Endothelial cell of umbilical vein (primary cell): ENCODE measurements around the gene ADCYAP1R1. TPM values are rescaled to one million over a fixed set of nuclear protein-coding genes. Genes with fewer than 3 reads are reported as not detected.

Source experiments
- BruUV-seq: library from RNA; stranded (reverse); fragments of 400-500 nt; replicated peaks from 2 replicates; lab custom pipeline; 2021; lab: Mats Ljungman, UMichigan
- CTCF ChIA-PET: fragments of 300-600, 350-600 bp; sonication (Branson Sonifier 250); formaldehyde crosslinking; loops from one replicate; lab custom pipeline; 2021; ENCODE audit warnings: antibody characterized with exemption, inconsistent platforms; lab: Charles Lee
- POLR2A ChIA-PET: fragments of 300-600, 350-600 bp; sonication (Branson Sonifier 250); formaldehyde crosslinking; loops from one replicate; lab custom pipeline; 2021; ENCODE audit warnings: antibody characterized with exemption, inconsistent platforms; lab: Charles Lee
- DNase-seq: peaks from one replicate; pipeline ENCODE4 v3.0.0-alpha.2; 2011; ENCODE audit warnings: low read depth, low spot score
- FAIRE-seq: peaks from 2 replicates; lab custom pipeline; 2011; peaks lifted over from hg19 to GRCh38; lab: Jason Lieb, UNC
- H2AFZ ChIP-seq: 2 replicates; pipeline ENCODE4 v1.6.0; 2012; ENCODE audit warnings: low read depth, low read length, control low read depth, inconsistent platforms
- H3K27ac ChIP-seq: 2 replicates; pipeline ENCODE4 v1.5.1; 2011; ENCODE audit warnings: low read depth, mild to moderate bottlenecking, control low read depth, low read length, moderate library complexity; ENCODE audit not compliant: insufficient read depth
- H3K27me3 ChIP-seq, 2 experiments: 2 replicates each; pipeline versions ENCODE4 v1.6.0 to v1.6.1; 2011; ENCODE audit warnings: low read length in 2 of 2, mixed read lengths in 1 of 2; ENCODE audit not compliant: control insufficient read depth in 2 of 2, insufficient read depth in 2 of 2
- H3K36me3 ChIP-seq, 2 experiments: 2 replicates in 1 of 2; 3 replicates in 1 of 2; pipeline ENCODE4 v1.5.1; 2011; ENCODE audit warnings: low read length in 2 of 2, mild to moderate bottlenecking in 1 of 2, moderate library complexity in 1 of 2; ENCODE audit not compliant: control insufficient read depth in 2 of 2, insufficient read depth in 2 of 2; ENCODE audit errors: extremely low read depth in 1 of 2
- H3K4me1 ChIP-seq: 3 replicates; pipeline ENCODE4 v1.5.1; 2011; ENCODE audit warnings: mild to moderate bottlenecking, low read length; ENCODE audit not compliant: control insufficient read depth, insufficient read depth; ENCODE audit errors: extremely low read depth
- H3K4me2 ChIP-seq: 2 replicates; pipeline ENCODE4 v1.6.1; 2011; ENCODE audit warnings: low read length, control low read depth, mixed read lengths; ENCODE audit not compliant: insufficient read depth
- H3K4me3 ChIP-seq, 3 experiments: fragments of 200-600 bp in 1 of 3; sonication (generic), shearing (Covaris generic) in 1 of 3; replicated peaks in 1 of 3; 2 replicates each; pipeline ENCODE4 v1.5.1; 2011 to 2016; ENCODE audit warnings: control low read depth in 3 of 3, low read length in 3 of 3, mild to moderate bottlenecking in 2 of 3, inconsistent platforms in 1 of 3, low read depth in 1 of 3, moderate library complexity in 1 of 3; ENCODE audit not compliant: insufficient read depth in 1 of 3
- H3K79me2 ChIP-seq: 2 replicates; pipeline ENCODE4 v1.6.0; 2012; ENCODE audit warnings: low read length, inconsistent platforms; ENCODE audit not compliant: control insufficient read depth, insufficient read depth
- H3K9ac ChIP-seq: replicated peaks from 2 replicates; pipeline ENCODE3; 2011; ENCODE audit warnings: low read length, control low read depth; ENCODE audit not compliant: insufficient read depth; ENCODE audit errors: extremely low read depth
- H3K9me1 ChIP-seq: replicated peaks from 3 replicates; pipeline ENCODE4 v1.6.0; 2011; ENCODE audit warnings: mild to moderate bottlenecking, low read length; ENCODE audit not compliant: control insufficient read depth, insufficient read depth; ENCODE audit errors: extremely low read depth
- H3K9me3 ChIP-seq: replicated peaks from 2 replicates; pipeline ENCODE4 v1.5.1; 2012; ENCODE audit warnings: low read length, inconsistent platforms; ENCODE audit not compliant: control insufficient read depth, insufficient read depth
- H4K20me1 ChIP-seq: replicated peaks from 2 replicates; pipeline ENCODE3; 2011; ENCODE audit warnings: mild to moderate bottlenecking, low read length; ENCODE audit not compliant: control insufficient read depth, insufficient read depth; ENCODE audit errors: extremely low read depth
- CTCF ChIP-seq, 2 donors: IDR thresholded peaks; 1 replicate in 1 of 2; 2 replicates in 1 of 2; pipeline ENCODE4 v1.5.1; 2011; ENCODE audit warnings: low read length in 2 of 2, mild to moderate bottlenecking in 2 of 2, moderate library complexity in 2 of 2, control low read depth in 1 of 2, inconsistent platforms in 1 of 2, low read depth in 1 of 2; ENCODE audit not compliant: insufficient read depth in 1 of 2; ENCODE audit errors: extremely low read depth in 1 of 2
- EZH2 ChIP-seq: IDR thresholded peaks from 2 replicates; pipeline ENCODE4 v1.6.1; 2012; ENCODE audit warnings: borderline replicate concordance, low read depth, mild to moderate bottlenecking, moderate library complexity, low read length, inconsistent platforms; ENCODE audit not compliant: severe bottlenecking
- FOS ChIP-seq: IDR thresholded peaks from 2 replicates; pipeline ENCODE4 v1.6.1; 2011; ENCODE audit warnings: mild to moderate bottlenecking, low read length, moderate library complexity, borderline replicate concordance; ENCODE audit not compliant: insufficient read depth
- GATA2 ChIP-seq: IDR thresholded peaks from 2 replicates; pipeline ENCODE4 v1.7.0; 2011; ENCODE audit warnings: low read depth, mild to moderate bottlenecking, moderate library complexity, mixed read lengths, low read length; ENCODE audit not compliant: insufficient read length, insufficient read depth
- JUN ChIP-seq: IDR thresholded peaks from 2 replicates; pipeline ENCODE4 v1.6.1; 2011; ENCODE audit warnings: borderline replicate concordance, low read depth; ENCODE audit not compliant: insufficient read length, insufficient read depth
- MAX ChIP-seq: IDR thresholded peaks from 2 replicates; pipeline ENCODE4 v1.6.1; 2011; ENCODE audit not compliant: insufficient read depth, insufficient read length
- MYC ChIP-seq: IDR thresholded peaks from one replicate; pipeline ENCODE4 v1.6.1; 2011; ENCODE audit warnings: mild to moderate bottlenecking, low read depth, low read length
- POLR2A ChIP-seq: IDR thresholded peaks from 2 replicates; pipeline ENCODE4 v1.6.1; 2012; ENCODE audit warnings: low read depth, mild to moderate bottlenecking, control low read depth, low read length
- POLR2AphosphoS5 ChIP-seq: IDR thresholded peaks from 2 replicates; pipeline ENCODE4 v1.6.1; 2012; ENCODE audit warnings: low read depth, mild to moderate bottlenecking, control low read depth, low read length, moderate library complexity; ENCODE audit not compliant: insufficient read depth
- dilution Hi-C: fragments of 300-500 bp; cut with MboI; formaldehyde crosslinking; loops from one replicate; pipeline ENCODE4 v1.15.0; 2019; ENCODE audit warnings: low sequenced_read_pairs; ENCODE audit not compliant: extremely low pct_ligation_motif_present
- intact Hi-C: fragments of 100-400 bp; cut with micrococcal nuclease; formaldehyde crosslinking; loops from one replicate; pipeline ENCODE4 v1.10.0; 2022
- polyA plus RNA-seq, 4 experiments: library from polyadenylated mRNA; depleted of rRNA in 3 of 4; stranded (reverse) in 3 of 4; unstranded in 1 of 4; fragments of >200 nt; gene quantifications; 2 replicates each; pipeline versions ENCODE4 v1.2.1 to v1.2.3, GENCODE V29; 2011 to 2012; ENCODE audit warnings: missing spikeins in 1 of 4
- total RNA-seq: library from RNA; stranded (reverse); gene quantifications from 2 replicates; pipeline ENCODE4 v1.2.3, GENCODE V29; 2021

ADCYAP1R1 gene
- total and polyA plus RNA-seq, 2 donors (not counting 3 experiments of a cell fraction or from before 2014, with no cell fraction given), result 0.04 TPM; not detected in 1

- H3K9ac ChIP-seq, result no peak overlapping the region
- no peak overlapping the region for H2AFZ ChIP-seq
- H3K4me3 ChIP-seq, result no peak overlapping the region
- ChIA-PET POLR2A (no interaction called here), CTCF (interaction anchor here (1.2 to 1.8 kb wide), 3 partner anchors 82 to 114 kb away, joined by 4 to 8 read pairs (median 5); no protein-coding TSS in a partner anchor)
- H3K27me3 ChIP-seq, result no peaks in the 10 kb centered on the region
- H3K79me2 ChIP-seq, result no peaks in the 10 kb centered on the region
- no peaks in the 10 kb centered on the region for H3K36me3 ChIP-seq
- no peaks in the 10 kb centered on the region for H3K9me1 ChIP-seq
- TF ChIP-seq POLR2AphosphoS5 (no peak), FOS (no peak)
- H3K4me2 ChIP-seq, result no peak overlapping the region
- no peaks in the 10 kb centered on the region for H4K20me1 ChIP-seq
- intact Hi-C loops, result no loop called here
- no peaks in the 10 kb centered on the region for H3K4me1 ChIP-seq
- FAIRE-seq (no peak), DNase-seq (no peak)
- no TSS peak for BruUV-seq
- H3K27ac ChIP-seq, result no peak overlapping the region
- H3K9me3 ChIP-seq, result no peaks in the 10 kb centered on the region
- dilution Hi-C loops, result no loop called here
Measured at GRCh38 chr7:31020161-31020560, 31.9 kb upstream of the ADCYAP1R1 start.

- DNase-seq (no peak), FAIRE-seq (no peak)
- no peaks in the 10 kb centered on the region for H3K36me3 ChIP-seq
- no peak overlapping the region for H3K27ac ChIP-seq
- intact Hi-C loops (no loop called here), dilution Hi-C loops (no loop called here)
- H3K4me2 ChIP-seq, result no peak overlapping the region
- H2AFZ ChIP-seq, result no peak overlapping the region
- no peaks in the 10 kb centered on the region for H3K9me1 ChIP-seq
- no peaks in the 10 kb centered on the region for H3K9me3 ChIP-seq
- H3K27me3 ChIP-seq, result no peaks in the 10 kb centered on the region
- POLR2A ChIA-PET, result no interaction called here
- no peak overlapping the region for H3K9ac ChIP-seq
- no peaks in the 10 kb centered on the region for H3K4me1 ChIP-seq
- no peaks in the 10 kb centered on the region for H4K20me1 ChIP-seq
- H3K4me3 ChIP-seq, result no peak overlapping the region
- no peaks in the 10 kb centered on the region for H3K79me2 ChIP-seq
- no peak for TF ChIP-seq EZH2
- TF ChIP-seq POLR2AphosphoS5, result no peak
- no peak for TF ChIP-seq POLR2A
- no peak for TF ChIP-seq JUN
- TF ChIP-seq FOS, result no peak
- no peak for TF ChIP-seq MAX
- TF ChIP-seq GATA2, result no peak
- no peak for TF ChIP-seq CTCF (IDR thresholded peaks at IDR 0.05; ENCODE audit: extremely low read depth in 1 of 2, insufficient read depth in 1 of 2, low read depth in 1 of 2, low read length in 2 of 2)
- TF ChIP-seq MYC, result no peak
- CTCF ChIA-PET, result interaction anchor here (1.0 to 1.8 kb wide), 4 partner anchors 82 to 114 kb away, joined by 3 to 8 read pairs (median 4); no protein-coding TSS in a partner anchor
- BruUV-seq, result no TSS peak
Measured at GRCh38 chr7:31020652-31021051, 31.5 kb upstream of the ADCYAP1R1 start.
